HG02970 (cell line): ENCODE measurements around the gene ABL2.
"Not testable (repeated sequence)": the region's sequence is repeated elsewhere in the genome, so short reads cannot be mapped to it uniquely, and the experiment has no call there.

Experiments
- ATAC-seq: cut with Tn5 transposase; IDR thresholded peaks from one replicate; pipeline ENCODE4 v1.9.1; 2021; ENCODE audit warnings: mild to moderate bottlenecking, moderate library complexity, moderate number of reproducible peaks; ENCODE audit not compliant: unreplicated experiment, low FRiP score

The ABL2 gene

DNA sequence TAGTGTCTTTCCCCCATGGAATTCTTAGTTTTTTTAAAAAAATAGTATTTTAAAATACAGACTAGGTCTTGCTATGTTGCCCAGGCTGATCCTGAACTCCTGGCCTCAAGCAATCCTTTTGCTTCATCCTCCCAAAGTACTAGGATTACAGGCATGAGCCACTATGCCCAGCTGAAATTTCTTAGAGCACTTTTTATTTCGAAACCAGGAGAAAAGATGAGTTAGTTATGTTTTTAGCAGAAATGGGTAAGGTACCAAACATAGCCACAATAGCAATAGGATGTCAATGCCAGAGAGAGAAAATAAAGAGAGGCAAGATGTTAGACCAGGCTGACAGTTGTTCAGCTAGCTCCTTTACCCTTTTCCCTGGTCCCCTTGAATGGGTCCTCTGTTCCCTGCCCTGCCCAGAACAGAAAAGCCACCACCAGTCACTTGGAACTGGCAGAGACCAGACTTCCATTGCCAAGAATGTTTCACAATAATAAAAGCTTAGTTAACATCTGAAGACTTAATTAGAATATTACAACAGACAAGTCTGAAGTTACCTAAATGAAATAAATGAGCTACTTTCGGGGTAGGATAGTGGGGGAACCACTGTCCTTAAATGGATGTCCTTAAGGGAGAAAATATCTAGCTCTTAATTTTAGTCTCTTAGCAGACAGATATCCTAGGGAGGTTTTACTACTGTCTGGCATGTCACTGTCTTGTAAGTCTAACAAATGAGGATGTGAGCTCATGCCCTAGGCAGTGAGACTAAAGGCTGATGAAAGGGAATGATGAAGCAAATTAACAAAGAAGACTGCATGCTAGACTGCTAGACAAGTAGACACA lies 54.3 kb downstream of the ABL2 start:
- no peak for ATAC-seq

GRCh38 chr1:179170468-179170770 lies 59.1 kb downstream of the ABL2 start:
- not testable (repeated sequence) for ATAC-seq

- no peak for ATAC-seq
Measured at GRCh38 chr1:179169616-179170467, 59.6 kb downstream of the ABL2 start.

GRCh38 chr1:179168536-179168935 lies 60.9 kb downstream of the ABL2 start:
- no peak for ATAC-seq

GRCh38 chr1:179167955-179168354 lies 61.5 kb downstream of the ABL2 start:
- no peak for ATAC-seq

GRCh38 chr1:179167418-179167777 lies 62.1 kb downstream of the ABL2 start:
- ATAC-seq: no peak

- no peak for ATAC-seq
Measured at GRCh38 chr1:179166663-179167417, 62.6 kb downstream of the ABL2 start.

DNA sequence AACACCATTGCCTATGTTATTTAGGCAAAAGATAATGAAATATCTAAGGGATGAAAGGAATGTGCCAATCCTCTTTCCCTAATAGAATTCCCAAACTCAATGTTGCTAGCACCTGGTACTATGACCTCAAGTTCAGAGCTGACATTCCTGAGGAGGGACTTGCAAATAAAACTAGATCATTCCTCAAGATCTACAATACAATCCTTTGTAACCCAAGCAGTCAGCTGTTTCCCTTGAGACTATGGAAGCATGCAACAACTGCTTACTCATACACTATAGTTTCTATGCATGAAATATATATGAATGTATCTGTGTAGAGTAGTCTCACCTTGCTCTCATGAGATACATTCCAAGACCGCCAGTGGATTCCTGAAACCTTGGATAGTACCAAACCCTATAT lies 65.0 kb downstream of the ABL2 start:
- ATAC-seq: no peak

GRCh38 chr1:179156708-179157107 lies 72.8 kb downstream of the ABL2 start:
- no peak for ATAC-seq

- no peak for ATAC-seq
Measured at GRCh38 chr1:179156026-179156425, 73.5 kb downstream of the ABL2 start.

DNA sequence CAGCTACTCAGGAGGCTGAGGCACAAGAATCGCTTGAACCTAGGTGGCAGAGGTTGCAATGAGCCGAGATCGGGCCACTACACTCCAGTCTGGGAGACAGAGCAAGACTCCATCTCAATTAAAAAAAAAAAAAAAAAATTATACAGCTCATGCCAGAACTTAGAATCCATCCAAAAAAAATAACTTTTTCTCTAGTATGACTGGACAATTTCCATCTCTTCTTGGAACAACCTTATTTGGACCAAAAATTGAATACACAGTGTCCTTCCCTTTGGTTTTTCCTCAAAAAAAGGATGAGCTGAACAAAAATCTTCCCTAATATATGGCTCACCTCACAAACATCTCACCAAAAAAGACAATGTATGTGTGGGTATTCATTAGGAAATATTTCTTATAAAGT lies 73.9 kb downstream of the ABL2 start:
- no peak for ATAC-seq

DNA sequence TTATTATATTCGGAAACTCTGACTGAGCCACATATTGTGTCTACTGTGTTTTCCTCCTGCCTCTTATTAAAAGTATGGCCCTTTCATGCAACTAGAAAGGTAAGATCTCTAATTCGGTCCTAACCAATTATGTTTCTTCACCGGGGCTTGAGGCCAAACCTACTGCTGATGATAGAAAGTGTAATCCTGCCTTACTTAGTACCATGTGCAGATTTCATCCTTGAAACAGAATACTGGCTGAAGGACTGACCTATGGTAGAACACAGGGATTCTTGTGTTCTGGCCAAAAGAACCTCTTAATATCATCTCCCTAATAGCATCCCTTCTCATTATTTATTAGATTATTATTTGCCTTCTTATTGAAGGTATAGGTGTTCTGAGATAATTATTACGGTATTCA lies 75.0 kb downstream of the ABL2 start:
- no peak for ATAC-seq

DNA sequence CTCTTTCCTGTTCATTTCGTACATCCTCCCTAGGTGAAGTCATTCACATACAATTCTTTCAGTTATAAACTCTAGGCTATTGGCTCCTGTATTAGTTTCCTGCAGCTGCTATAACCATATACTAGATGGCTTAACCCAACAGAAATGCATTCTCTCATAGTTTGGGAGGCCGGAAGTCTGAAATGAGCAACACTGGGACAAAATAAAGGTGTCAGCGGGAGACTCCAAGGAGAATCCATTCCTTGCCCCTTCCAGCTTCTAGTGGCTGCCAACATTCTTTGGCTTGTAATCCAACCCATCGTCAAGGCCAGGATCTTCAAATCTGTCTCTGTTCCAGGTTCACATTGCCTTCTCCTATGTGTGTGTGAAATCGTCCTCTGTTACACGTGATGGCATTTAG lies 76.3 kb downstream of the ABL2 start:
- ATAC-seq: no peak

DNA sequence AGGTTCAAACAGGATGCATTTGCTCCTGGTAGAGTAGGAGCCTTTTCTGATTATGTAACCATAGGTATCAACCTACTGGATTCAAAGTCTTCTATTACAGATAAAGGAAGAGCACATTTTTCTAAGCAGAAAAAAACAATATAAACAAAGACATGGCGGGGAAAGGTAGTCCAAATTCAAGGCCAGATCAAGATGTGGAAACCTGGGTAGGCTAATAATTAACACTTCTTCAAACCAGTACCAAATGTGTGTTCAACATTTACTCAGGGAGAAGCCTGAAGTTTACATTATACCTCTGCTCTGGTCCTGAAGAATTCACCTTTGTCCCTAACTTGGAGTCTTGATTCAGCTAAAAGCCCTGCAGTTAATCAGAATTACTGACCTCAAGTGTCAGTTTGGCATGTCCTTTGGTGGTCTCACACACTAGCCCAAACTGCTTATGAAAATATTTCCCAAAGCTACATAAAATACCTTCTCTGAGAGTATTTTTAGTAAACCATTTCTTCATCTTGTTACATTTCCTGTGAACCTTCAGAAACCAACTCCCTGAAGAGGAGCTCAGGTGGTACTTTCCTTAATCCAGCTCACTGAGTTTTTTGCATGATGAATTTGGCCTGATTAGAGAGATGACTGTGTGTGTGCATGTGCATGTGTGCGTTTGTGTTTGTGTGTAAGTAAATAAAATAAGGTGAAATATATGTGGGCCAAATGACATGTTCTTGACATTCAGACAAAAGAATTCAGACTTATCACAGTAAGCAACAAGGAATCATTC lies 77.4 kb downstream of the ABL2 start:
- ATAC-seq: no peak

- no peak for ATAC-seq
Measured at GRCh38 chr1:179146911-179147310, 82.6 kb downstream of the ABL2 start.

DNA sequence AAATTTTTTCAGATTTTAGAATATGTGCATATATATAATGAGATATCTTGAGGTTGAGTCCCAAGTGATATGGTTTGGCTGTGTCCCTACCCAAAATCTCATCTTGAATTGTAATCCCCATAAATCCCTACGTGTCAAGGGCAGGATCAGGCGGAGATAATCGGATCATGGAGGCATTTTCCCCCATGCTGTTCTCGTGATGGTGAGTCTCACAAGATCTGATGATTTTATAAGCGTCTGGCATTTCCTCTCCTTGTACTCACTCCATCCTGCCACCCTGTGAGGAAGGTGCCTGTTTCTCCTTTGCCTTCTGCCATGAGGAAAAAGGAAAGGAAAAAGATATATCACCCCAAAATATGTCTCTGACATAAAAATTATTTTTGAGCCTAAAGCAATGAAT lies 83.0 kb downstream of the ABL2 start:
- ATAC-seq: no peak

- ATAC-seq: no peak
Measured at GRCh38 chr1:179145521-179145920, 84.0 kb downstream of the ABL2 start.

DNA sequence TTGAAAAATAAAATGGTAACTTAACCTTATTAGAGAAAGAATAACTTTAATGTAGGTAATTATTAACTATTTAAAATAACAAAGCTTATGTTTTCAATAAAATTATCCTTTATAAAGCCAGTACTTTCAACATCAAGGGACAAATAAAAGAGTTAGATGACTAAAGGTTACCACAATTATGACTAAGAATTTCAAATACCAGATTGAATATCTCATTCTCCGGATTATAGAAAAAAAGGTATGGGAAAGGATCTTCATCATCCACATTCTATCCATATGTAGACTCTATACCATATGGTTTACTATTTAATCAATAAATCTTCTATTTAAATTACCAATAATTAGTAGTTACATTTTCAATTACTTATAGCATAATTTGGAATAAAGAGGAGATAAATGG lies 84.9 kb downstream of the ABL2 start:
- no peak for ATAC-seq

- ATAC-seq: no peak
Measured at GRCh38 chr1:179143322-179143721, 86.2 kb downstream of the ABL2 start.

DNA sequence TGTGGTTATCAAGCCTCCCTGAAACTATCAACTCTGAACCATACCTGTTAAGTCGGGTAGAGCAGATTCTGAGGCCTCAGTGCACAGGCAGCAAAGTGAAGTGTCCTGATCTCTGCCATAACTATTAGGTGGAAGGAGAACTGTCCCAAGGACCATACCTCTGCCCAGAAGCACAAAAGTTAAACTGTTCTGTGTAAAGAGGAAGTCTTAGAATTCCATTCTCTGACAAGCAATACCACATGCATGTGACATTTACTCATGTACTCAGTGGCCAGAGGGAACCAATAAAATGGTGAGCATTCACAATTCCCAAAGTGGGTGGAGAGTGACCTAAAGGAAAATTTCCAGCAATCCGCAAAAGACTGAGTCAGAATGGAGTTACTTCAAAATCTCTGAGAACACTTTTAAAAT lies 86.6 kb downstream of the ABL2 start:
- ATAC-seq: no peak
